ENCODE data around the gene OR51A7.

The OR51A7 gene

GRCh38 chr11:4916581-4916980 lies 13.0 kb downstream of the OR51A7 start:
- TF ChIP-seq, protein P1, sequence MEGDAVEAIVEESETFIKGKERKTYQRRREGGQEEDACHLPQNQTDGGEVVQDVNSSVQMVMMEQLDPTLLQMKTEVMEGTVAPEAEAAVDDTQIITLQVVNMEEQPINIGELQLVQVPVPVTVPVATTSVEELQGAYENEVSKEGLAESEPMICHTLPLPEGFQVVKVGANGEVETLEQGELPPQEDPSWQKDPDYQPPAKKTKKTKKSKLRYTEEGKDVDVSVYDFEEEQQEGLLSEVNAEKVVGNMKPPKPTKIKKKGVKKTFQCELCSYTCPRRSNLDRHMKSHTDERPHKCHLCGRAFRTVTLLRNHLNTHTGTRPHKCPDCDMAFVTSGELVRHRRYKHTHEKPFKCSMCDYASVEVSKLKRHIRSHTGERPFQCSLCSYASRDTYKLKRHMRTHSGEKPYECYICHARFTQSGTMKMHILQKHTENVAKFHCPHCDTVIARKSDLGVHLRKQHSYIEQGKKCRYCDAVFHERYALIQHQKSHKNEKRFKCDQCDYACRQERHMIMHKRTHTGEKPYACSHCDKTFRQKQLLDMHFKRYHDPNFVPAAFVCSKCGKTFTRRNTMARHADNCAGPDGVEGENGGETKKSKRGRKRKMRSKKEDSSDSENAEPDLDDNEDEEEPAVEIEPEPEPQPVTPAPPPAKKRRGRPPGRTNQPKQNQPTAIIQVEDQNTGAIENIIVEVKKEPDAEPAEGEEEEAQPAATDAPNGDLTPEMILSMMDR (IDR thresholded peaks at IDR 0.05; ENCODE audit: control insufficient read depth, extremely low read depth, insufficient read depth): no peak
- DNase-seq (ENCODE audit: low read depth): no peak
- no peak overlapping the region for H3K4me3 ChIP-seq (ENCODE audit: low read depth, low read length)

DNA sequence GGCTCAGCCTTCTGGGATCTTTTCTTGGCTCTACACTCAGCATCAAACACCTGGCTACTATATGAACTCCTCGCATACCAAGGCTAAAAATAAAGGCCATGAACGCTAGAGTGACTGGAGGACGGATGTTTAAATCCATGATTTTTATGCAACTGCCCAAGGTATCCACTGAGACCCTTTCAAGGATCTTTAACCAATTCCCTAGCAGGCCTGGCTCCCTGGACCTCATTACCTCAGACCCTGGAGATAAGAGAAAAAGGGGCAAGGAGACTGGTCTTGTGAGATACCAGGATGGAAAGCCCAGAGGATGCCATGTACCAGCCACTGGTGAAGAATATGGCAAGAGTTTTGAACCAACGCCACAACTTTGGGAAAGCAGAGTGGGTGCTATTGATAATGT lies 15.7 kb downstream of the OR51A7 start, which contains the start of gene OR51G2:
TSS of gene OR51G2 (minus strand) at position 101 of the 400 bp plus-strand sequence. CDS start 3,687 bp downstream, outside the sequence.
- TF ChIP-seq, protein P1 (IDR thresholded peaks at IDR 0.05; ENCODE audit: control insufficient read depth, extremely low read depth, insufficient read depth): no peak
- no peak within 1 kb of the TSS for H3K4me3 ChIP-seq (ENCODE audit: low read depth, low read length)
- no peak for DNase-seq (ENCODE audit: low read depth)

- TF ChIP-seq, protein P1 (IDR thresholded peaks at IDR 0.05; ENCODE audit: control insufficient read depth, extremely low read depth, insufficient read depth): no peak
- no peak overlapping the region for H3K4me3 ChIP-seq (ENCODE audit: low read depth, low read length)
Measured at GRCh38 chr11:4921796-4922195, 18.2 kb downstream of the OR51A7 start.

DNA sequence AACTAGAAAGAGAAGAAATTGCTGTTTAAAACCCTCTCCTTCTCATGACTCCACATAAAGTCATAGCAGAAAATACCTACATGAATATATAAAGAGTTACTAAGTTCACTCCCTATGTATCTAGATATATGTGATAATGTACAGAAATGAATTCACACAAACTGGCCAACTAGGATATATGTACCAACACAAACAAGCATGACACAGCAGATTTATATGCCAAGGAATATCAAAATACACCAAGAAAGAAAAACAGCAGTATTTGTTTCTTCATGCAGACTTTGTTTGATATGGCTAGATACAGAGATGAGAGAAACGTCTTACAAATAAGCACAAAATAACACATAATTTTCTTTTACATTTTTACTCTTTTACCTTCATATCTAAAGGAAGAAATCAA lies 18.7 kb downstream of the OR51A7 start:
- TF ChIP-seq, protein P1 (IDR thresholded peaks at IDR 0.05; ENCODE audit: control insufficient read depth, extremely low read depth, insufficient read depth): no peak
- no peak overlapping the region for H3K4me3 ChIP-seq (ENCODE audit: low read depth, low read length)
- DNase-seq (ENCODE audit: low read depth): no peak

More at GRCh38 chr11:4921796-4922195, 18.2 kb downstream of the OR51A7 start:
- DNase-seq (ENCODE audit: low read depth): no peak

DNA sequence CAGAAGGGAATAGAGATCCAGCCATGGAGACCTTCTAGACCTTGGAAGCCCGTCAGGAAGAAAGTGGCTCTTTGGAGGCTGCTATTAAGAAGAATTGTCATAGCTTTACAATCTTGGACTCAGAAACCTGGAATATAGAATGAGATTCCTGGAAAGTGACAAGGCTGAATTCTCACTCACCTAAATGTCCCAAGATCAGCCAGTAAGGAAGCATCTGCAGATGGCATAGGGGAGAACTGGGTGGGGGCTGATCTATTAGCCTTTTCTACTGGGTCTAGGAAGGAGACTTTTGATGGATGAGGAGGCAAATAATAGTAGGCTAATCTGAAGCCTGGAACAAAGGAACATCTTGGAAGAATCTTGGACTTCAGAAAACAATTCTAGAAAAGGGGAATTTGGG lies 20.7 kb downstream of the OR51A7 start, which contains the start of gene OR51G1:
TSS of gene OR51G1 (minus strand) at position 101 of the 400 bp plus-strand sequence. CDS start at position 101, 0 bp downstream.
- no peak for DNase-seq (ENCODE audit: low read depth)
- no peak within 1 kb of the TSS for H3K4me3 ChIP-seq (ENCODE audit: low read depth, low read length)
- TF ChIP-seq, protein P1 (IDR thresholded peaks at IDR 0.05; ENCODE audit: control insufficient read depth, extremely low read depth, insufficient read depth): no peak

- no peak for DNase-seq (ENCODE audit: low read depth)
- TF ChIP-seq, protein P1 (IDR thresholded peaks at IDR 0.05; ENCODE audit: control insufficient read depth, extremely low read depth, insufficient read depth): no peak
- H3K4me3 ChIP-seq (ENCODE audit: low read depth, low read length): no peak overlapping the region
Measured at GRCh38 chr11:4926608-4927007, 23.0 kb downstream of the OR51A7 start.

DNA sequence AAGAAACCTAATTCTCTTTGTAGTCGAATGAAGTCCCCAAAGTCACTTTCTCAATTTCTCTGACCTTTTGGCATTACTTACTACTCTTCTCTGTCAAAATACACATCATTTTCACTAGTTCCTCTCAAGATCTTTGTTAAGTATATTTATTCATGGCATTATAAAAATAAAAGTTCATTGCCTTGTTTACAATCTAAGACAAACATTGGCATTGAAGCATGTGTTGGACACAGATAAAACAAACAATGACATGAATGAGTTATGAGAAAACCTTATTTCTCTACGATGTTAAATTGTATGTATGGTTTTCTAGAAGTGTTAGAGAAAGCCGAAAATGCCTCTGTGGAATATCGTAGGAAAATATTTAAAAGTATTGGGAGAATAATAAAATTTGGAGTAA lies 29.2 kb downstream of the OR51A7 start:
- TF ChIP-seq, protein P1 (IDR thresholded peaks at IDR 0.05; ENCODE audit: control insufficient read depth, extremely low read depth, insufficient read depth): no peak
- H3K4me3 ChIP-seq (ENCODE audit: low read depth, low read length): no peak overlapping the region
- peak; percentile 94 for DNase-seq (ENCODE audit: low read depth)
